Uterus (tissue), 4 donors: ENCODE data around the gene SPIRE1. TPM values are rescaled to one million over a fixed set of nuclear protein-coding genes. Genes with fewer than 3 reads are reported as not detected.

Experiments
- DNase-seq, 2 donors: peaks; one replicate each; pipeline ENCODE4 v3.0.0-alpha.2; 2019 to 2020
- H3K27ac ChIP-seq, 2 donors: fragments of 200-600 bp; sonication (generic); 1 replicate in 1 of 2; 2 replicates in 1 of 2; pipeline ENCODE4 v1.5.1; 2016 to 2018
- H3K27me3 ChIP-seq, 2 donors: fragments of 200-600 bp; sonication (generic); one replicate each; pipeline ENCODE4 v1.5.1; 2018 to 2019; ENCODE audit warnings: control low read depth in 1 of 2
- H3K36me3 ChIP-seq, 2 donors: fragments of 200-600 bp; sonication (generic); one replicate each; pipeline ENCODE4 v1.5.1; 2019; ENCODE audit warnings: control low read depth in 1 of 2
- H3K4me1 ChIP-seq, 2 donors: fragments of 200-600 bp; sonication (generic); one replicate each; pipeline ENCODE4 v1.5.1; 2018 to 2019; ENCODE audit warnings: control low read depth in 1 of 2
- H3K4me3 ChIP-seq, 2 donors: fragments of 200-600 bp; sonication (generic); 1 replicate in 1 of 2; 2 replicates in 1 of 2; pipeline ENCODE4 v1.5.1; 2018 to 2019; ENCODE audit warnings: mild to moderate bottlenecking in 1 of 2
- H3K9me3 ChIP-seq, 2 donors: fragments of 200-600 bp; sonication (generic); one replicate each; pipeline ENCODE4 v1.5.1; 2019; ENCODE audit warnings: control low read depth in 1 of 2
- POLR2A ChIP-seq, 2 donors: fragments of 450-650 bp; IDR thresholded peaks; one replicate each; pipeline ENCODE4 v1.6.1; 2016; ENCODE audit warnings: antibody characterized with exemption in 2 of 2, mild to moderate bottlenecking in 1 of 2, moderate library complexity in 1 of 2
- intact Hi-C: fragments of 100-400 bp; cut with DNase I; formaldehyde crosslinking; loops from one replicate; pipeline ENCODE4 v1.15.1; 2023; ENCODE audit warnings: low total_unique reads
- total RNA-seq, 4 donors: library from RNA; depleted of rRNA in 3 of 4; stranded (reverse); fragments of >200 nt in 3 of 4; gene quantifications; one replicate each; pipeline versions ENCODE4 v1.1.0 to v1.2.4, GENCODE V29; 2014 to 2023
- TF ChIP-seq, protein P1 (sequence below), 4 experiments: fragments of 200-600 bp in 2 of 4; fragments of 450-650 bp in 2 of 4; sonication (generic) in 2 of 4; IDR thresholded peaks; one replicate each; pipeline ENCODE4 v1.5.1; 2016 to 2019; ENCODE audit warnings: antibody characterized with exemption in 4 of 4, mild to moderate bottlenecking in 2 of 4, moderate library complexity in 1 of 4
- donor health status: DM: yes; HTN: yes; CAD: no.

The SPIRE1 gene
- total RNA-seq, 4 donors from 2014 or later: 12.9 to 78.1 (median 27.5) TPM

- DNase-seq: no peak
- Histone ChIP-seq H3K36me3 (no peaks in the 10 kb centered on the region), H3K9me3 (no peaks in the 10 kb centered on the region), H3K27ac (no peak overlapping the region), H3K27me3 (no peaks in the 10 kb centered on the region), H3K4me1 (no peaks in the 10 kb centered on the region), H3K4me3 (no peak overlapping the region)
- intact Hi-C loops: no loop called here
- TF ChIP-seq, protein P1, sequence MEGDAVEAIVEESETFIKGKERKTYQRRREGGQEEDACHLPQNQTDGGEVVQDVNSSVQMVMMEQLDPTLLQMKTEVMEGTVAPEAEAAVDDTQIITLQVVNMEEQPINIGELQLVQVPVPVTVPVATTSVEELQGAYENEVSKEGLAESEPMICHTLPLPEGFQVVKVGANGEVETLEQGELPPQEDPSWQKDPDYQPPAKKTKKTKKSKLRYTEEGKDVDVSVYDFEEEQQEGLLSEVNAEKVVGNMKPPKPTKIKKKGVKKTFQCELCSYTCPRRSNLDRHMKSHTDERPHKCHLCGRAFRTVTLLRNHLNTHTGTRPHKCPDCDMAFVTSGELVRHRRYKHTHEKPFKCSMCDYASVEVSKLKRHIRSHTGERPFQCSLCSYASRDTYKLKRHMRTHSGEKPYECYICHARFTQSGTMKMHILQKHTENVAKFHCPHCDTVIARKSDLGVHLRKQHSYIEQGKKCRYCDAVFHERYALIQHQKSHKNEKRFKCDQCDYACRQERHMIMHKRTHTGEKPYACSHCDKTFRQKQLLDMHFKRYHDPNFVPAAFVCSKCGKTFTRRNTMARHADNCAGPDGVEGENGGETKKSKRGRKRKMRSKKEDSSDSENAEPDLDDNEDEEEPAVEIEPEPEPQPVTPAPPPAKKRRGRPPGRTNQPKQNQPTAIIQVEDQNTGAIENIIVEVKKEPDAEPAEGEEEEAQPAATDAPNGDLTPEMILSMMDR (IDR thresholded peaks at IDR 0.05): no peak
- no peak for TF ChIP-seq POLR2A (IDR thresholded peaks at IDR 0.05)
Observed at GRCh38 chr18:12686100-12686499, 28.2 kb upstream of the SPIRE1 start.

DNA sequence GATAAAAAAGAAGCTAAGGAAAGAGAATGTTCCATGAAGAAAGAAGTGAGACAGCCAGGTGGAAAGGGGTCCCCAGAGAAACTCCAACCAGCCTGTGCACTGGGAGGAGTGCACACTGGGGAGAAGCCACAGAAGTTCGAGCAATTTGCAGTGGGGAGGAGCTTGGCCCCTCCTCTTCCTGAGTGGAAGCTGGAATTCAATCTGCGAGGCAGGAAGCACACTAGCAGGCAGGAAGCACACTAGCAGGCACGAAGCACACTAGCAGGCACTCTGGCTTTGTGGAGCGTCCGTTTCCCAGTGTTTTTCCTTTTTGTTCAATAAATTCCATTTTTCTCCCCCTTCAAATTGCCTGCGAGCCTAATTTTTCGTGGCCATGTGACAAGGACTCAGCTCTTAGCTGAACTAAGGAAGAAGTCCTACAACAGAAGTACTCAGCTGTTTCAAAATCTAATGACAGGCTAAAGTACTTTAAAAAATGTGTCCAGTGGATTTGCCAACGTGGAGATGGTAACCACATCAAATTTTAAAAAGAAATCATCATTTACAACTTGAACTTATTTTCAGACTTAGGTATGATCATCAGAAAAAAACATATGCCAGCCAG is 21.4 kb upstream of the SPIRE1 start:
- peak; percentile 44 to 56 for DNase-seq
- intact Hi-C loops: no loop called here
- H3K4me1 ChIP-seq: no peaks in the 10 kb centered on the region
- H3K36me3 ChIP-seq: no peaks in the 10 kb centered on the region
- no peaks in the 10 kb centered on the region for H3K27me3 ChIP-seq
- H3K4me3 ChIP-seq: no peak overlapping the region
- H3K9me3 ChIP-seq: no peaks in the 10 kb centered on the region
- TF ChIP-seq, protein P1 (IDR thresholded peaks at IDR 0.05): no peak
- peak in 1 of 2 donors; percentile 57 for TF ChIP-seq POLR2A (IDR thresholded peaks at IDR 0.05)
- peak overlapping the region; percentile 42 to 77 for H3K27ac ChIP-seq

GRCh38 chr18:12668041-12668440 is 10.1 kb upstream of the SPIRE1 start:
- Histone ChIP-seq H3K27ac (no peak overlapping the region), H3K4me3 (no peak overlapping the region), H3K9me3 (no peaks in the 10 kb centered on the region), H3K27me3 (no peaks in the 10 kb centered on the region), H3K36me3 (no peaks in the 10 kb centered on the region), H3K4me1 (no peaks in the 10 kb centered on the region)
- DNase-seq: no peak
- TF ChIP-seq POLR2A (IDR thresholded peaks at IDR 0.05): no peak
- TF ChIP-seq, protein P1 (IDR thresholded peaks at IDR 0.05): no peak
- intact Hi-C loops: no loop called here

GRCh38 chr18:12659904-12660605 is 2.1 kb upstream of the SPIRE1 start:
- intact Hi-C loops: loop anchor here (5.0 kb wide), 1 partner anchor 268 kb away; no protein-coding TSS in a partner anchor
- peak; percentile 45 to 66 for DNase-seq
- Histone ChIP-seq H3K9me3 (no peaks in the 10 kb centered on the region), H3K27ac (peak overlapping the region; percentile 33 to 40), H3K4me1 (no peaks in the 10 kb centered on the region), H3K4me3 (no peak overlapping the region), H3K36me3 (no peaks in the 10 kb centered on the region), H3K27me3 (no peaks in the 10 kb centered on the region)
- TF ChIP-seq POLR2A (IDR thresholded peaks at IDR 0.05): no peak
- TF ChIP-seq, protein P1 (IDR thresholded peaks at IDR 0.05): peak; percentile 87 to 93 (median 88)
